Measurements from ENCODE around the gene REX1BD.
"Not testable (repeated sequence)": the region's sequence is repeated elsewhere in the genome, so short reads cannot be mapped to it uniquely, and the experiment has no call there.

DNA sequence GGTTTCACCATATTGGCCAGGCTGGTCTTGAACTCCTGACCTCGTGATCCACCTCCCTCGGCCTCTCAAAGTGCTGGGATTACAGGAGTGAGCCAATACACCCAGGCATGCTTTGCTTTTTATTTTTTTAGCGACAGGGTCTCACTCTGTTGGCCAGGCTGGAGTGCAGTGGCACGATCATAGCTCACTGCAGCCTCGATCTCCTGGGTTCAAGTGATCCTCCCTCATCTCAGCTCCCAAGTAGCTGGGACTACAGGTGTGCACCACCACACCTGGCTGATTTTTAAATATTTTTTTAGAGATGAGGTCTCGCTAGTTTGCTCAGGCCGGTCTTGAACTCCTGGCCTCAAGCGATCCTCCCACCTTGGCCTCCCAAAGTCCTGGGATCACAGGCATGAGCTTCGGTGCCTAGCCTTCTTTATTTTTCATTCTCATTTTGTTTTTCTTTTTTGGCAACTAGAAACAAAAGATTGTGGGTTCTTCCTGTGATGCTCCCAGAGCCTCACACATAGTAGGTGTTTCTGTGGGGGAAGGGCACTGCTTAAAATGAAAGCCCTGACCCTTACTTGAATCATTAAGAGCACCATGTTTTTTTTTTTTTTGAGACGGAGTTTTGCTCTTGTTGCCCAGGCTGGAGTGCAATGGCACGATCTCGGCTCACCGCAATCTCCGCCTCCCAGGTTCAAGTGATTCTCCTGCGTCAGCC, 12.2 kb downstream of the REX1BD start:
- TF ChIP-seq EZH2 (IDR thresholded peaks at IDR 0.05; ENCODE audit: borderline replicate concordance, low read depth, low read length, severe bottlenecking) = not testable (repeated sequence)
- TF ChIP-seq, protein P1, sequence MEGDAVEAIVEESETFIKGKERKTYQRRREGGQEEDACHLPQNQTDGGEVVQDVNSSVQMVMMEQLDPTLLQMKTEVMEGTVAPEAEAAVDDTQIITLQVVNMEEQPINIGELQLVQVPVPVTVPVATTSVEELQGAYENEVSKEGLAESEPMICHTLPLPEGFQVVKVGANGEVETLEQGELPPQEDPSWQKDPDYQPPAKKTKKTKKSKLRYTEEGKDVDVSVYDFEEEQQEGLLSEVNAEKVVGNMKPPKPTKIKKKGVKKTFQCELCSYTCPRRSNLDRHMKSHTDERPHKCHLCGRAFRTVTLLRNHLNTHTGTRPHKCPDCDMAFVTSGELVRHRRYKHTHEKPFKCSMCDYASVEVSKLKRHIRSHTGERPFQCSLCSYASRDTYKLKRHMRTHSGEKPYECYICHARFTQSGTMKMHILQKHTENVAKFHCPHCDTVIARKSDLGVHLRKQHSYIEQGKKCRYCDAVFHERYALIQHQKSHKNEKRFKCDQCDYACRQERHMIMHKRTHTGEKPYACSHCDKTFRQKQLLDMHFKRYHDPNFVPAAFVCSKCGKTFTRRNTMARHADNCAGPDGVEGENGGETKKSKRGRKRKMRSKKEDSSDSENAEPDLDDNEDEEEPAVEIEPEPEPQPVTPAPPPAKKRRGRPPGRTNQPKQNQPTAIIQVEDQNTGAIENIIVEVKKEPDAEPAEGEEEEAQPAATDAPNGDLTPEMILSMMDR (IDR thresholded peaks at IDR 0.05; ENCODE audit: borderline replicate concordance, extremely low read depth, low read length, poor library complexity, severe bottlenecking) = not testable (repeated sequence)
